NCI-H1048 (cell line): ENCODE data around the gene VIPAS39.
"Not testable (repeated sequence)": the region's sequence is repeated elsewhere in the genome, so short reads cannot be mapped to it uniquely, and the experiment has no call there.

Experiments used
- DNase-seq: peaks from one replicate; lab custom pipeline; 2025; lab: John Stamatoyannopoulos, UW

VIPAS39 gene

GRCh38 chr14:77470224-77470870 is 12.9 kb upstream of the VIPAS39 start:
- DNase-seq: no peak

GRCh38 chr14:77469539-77469938 is 12.1 kb upstream of the VIPAS39 start:
- DNase-seq: no peak

GRCh38 chr14:77469067-77469505 is 11.7 kb upstream of the VIPAS39 start:
- DNase-seq: no peak

GRCh38 chr14:77467801-77468200 is 10.4 kb upstream of the VIPAS39 start:
- no peak for DNase-seq

GRCh38 chr14:77459072-77459723 is 1.8 kb upstream of the VIPAS39 start:
- peak; percentile 45 for DNase-seq

GRCh38 chr14:77458249-77458950 is 999 bp upstream of the VIPAS39 start:
- no peak for DNase-seq

- DNase-seq: no peak
Measured at GRCh38 chr14:77457115-77457521, 283 bp downstream of the VIPAS39 start.

GRCh38 chr14:77455966-77456640 is 1.3 kb downstream of the VIPAS39 start:
- DNase-seq: no peak

- no peak for DNase-seq
Measured at GRCh38 chr14:77442196-77442595, 15.2 kb downstream of the VIPAS39 start.

- no peak for DNase-seq
Measured at GRCh38 chr14:77439861-77440260, 17.5 kb downstream of the VIPAS39 start.

GRCh38 chr14:77438596-77438995 is 18.8 kb downstream of the VIPAS39 start:
- no peak for DNase-seq

GRCh38 chr14:77436042-77436441 is 21.4 kb downstream of the VIPAS39 start:
- DNase-seq: no peak

- DNase-seq: no peak
Measured at GRCh38 chr14:77426396-77426795, 31.0 kb downstream of the VIPAS39 start.

- no peak for DNase-seq
Measured at GRCh38 chr14:77424862-77425261, 32.5 kb downstream of the VIPAS39 start.

GRCh38 chr14:77423423-77423822 is 34.0 kb downstream of the VIPAS39 start, which contains the start of gene NOXRED1:
NOXRED1 (minus strand) TSS chr14:77423523; CDS start chr14:77422889, 634 bp downstream.
- no peak for DNase-seq

GRCh38 chr14:77421201-77421600 is 36.2 kb downstream of the VIPAS39 start:
- DNase-seq: no peak

- DNase-seq: no peak
Measured at GRCh38 chr14:77416836-77417235, 40.6 kb downstream of the VIPAS39 start.

GRCh38 chr14:77416098-77416497 is 41.3 kb downstream of the VIPAS39 start:
- not testable (repeated sequence) for DNase-seq

GRCh38 chr14:77415403-77416030 is 41.9 kb downstream of the VIPAS39 start:
- DNase-seq: not testable (repeated sequence)

GRCh38 chr14:77409131-77409533 is 48.3 kb downstream of the VIPAS39 start:
- DNase-seq: no peak

- no peak for DNase-seq
Measured at GRCh38 chr14:77407158-77407557, 50.2 kb downstream of the VIPAS39 start.

- no peak for DNase-seq
Measured at GRCh38 chr14:77406718-77407117, 50.7 kb downstream of the VIPAS39 start.
